GM19438 (cell line): ENCODE measurements around the gene KLHL1.

Experiments used
- ATAC-seq: cut with Tn5 transposase; IDR thresholded peaks from one replicate; pipeline ENCODE4 v1.9.1; 2021; ENCODE audit warnings: low read depth; ENCODE audit not compliant: unreplicated experiment

KLHL1 gene

DNA sequence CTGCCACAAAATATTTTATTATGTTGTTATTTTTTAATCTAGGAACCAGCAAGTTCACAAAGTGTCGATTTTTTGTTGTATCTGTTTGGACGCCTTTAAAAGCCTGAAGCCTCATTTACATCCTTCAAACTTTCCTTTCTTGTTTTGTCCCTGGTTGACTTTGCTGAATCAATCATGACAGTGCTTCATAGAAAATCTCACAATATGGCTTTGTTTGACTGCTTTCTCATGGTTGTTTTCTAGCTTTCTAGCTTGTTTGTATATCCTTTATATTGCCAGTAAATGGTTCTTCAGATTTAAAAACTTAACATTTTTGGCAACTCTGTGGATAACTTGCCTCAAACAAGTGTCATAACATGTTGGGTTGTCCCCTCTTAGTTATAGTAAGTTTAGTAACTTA is 84.7 kb downstream of the KLHL1 start:
- no peak for ATAC-seq

DNA sequence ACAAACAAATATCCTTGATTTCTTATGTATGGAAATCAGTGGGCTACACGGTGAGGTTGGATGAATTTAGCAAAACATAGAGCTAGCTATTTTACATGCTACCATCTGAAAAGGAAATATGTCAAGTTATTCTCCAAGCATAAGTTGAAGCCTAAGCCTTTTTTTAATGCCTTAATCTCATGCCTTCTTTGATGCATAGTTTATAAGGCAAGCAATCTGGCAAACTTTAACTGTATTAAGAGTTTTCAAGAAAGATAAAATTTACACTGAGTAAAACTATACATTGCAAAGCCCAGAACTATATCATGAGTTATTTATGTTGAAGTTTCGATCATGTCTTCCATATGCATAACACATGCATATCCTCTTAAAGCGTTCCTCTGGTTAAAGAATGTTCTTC is 85.6 kb downstream of the KLHL1 start:
- no peak for ATAC-seq

DNA sequence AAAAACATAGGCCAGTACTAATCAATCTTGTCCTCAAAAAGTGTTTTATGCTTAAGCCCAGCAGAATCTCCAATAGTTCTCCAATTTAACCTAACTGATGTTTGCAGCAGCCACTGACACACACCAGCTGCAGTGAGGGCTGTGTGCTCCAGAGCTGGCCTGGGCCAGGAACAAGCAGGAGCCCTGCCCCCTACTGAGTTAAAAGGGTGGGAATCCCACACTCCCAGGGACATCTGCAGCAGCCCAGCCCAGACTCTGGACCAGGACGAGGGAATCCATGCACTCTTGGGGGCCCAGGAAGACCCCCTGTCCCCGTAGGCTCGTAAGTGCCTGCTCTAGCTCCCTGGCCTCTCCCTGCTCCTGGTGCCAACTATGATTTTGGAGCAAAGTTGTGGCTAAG is 92.1 kb downstream of the KLHL1 start:
- no peak for ATAC-seq

DNA sequence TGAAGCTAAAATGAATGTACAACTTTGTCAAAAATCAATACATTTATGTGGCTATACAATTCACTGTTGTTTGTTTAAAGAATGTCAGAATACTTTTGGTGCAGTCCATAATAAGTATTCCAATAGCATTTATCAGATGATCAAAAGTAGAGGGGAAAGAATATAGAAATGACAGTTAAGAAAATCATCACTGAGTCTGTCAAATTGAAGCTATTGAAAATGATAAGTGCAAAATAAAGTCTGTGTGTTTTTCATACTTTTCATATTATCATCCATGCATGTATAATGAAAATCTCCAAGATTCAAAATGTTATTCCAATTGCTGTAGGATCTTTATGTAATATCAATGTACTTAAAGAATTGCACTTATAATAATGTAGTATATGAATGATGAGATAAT is 93.9 kb downstream of the KLHL1 start:
- no peak for ATAC-seq

DNA sequence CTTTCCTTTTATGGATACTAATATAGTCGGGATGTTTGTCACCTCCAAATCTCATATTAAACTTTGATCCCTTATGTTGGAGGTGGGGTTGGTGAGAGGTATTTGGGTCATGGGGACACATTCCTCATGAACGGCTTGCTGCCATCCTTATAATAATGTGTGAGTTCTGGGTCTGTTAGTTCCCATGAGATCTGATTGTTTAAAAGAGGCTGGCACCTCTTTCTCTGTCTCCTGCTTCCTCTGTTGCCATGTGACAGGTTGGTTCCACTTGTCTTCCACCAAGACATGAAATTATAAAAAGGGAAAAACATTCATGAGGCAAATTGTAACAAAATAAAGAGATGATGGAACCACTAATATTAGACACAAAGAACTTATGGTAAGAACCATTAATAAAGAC is 108.4 kb downstream of the KLHL1 start:
- no peak for ATAC-seq

DNA sequence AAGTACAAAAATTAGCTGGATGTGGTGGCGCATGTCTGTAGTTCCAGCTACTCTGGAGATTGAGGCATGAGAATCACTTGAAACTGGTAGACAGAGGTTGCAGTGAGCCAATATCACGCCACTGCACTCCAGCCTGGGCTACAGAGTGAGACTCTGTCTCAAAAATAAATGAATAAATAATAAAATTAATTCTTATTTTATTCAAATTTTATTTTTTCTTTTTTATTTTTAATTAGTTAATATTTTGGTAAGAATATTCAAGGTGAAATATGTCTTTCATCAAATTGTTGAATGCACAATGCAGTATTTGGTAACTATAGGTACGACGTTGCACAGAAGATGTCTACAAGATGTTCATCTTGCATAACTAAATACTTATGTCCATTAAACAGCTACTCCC is 111.2 kb downstream of the KLHL1 start:
- no peak for ATAC-seq

DNA sequence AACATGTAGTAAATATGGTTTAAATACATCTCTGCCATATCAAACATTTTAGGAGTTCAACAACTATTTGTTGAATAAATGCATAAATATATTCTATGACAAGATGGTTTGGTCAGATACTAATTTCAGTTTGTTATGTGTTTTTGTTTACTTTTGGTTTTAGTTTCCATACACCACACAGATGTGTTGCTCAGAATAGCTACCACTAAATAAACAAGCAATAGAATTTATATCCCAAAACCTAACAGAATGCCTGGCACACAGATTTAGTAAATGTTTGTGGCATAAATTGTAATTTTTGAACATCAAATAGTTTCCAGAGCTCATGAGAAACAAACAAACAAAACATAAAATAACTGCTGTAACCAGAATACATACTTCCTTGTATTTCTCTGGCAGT is 127.5 kb downstream of the KLHL1 start:
- no peak for ATAC-seq

DNA sequence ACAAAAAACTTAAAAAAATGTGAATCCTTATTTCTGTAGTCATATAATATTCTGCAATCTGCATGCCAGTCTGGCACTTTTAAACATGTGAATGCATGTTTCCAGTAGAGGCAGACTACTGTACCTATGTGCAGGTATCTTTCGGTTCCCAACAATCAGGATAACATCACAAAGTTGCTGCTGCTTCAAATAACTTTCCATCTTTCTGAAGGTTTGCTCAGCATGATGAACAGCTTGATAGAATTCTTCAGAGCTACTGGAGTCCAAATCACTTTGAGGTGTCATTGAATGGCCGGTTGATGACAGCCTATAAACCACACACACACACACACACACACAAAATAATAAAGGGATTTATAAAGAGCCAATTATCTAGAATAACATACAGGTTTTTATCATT is 132.8 kb downstream of the KLHL1 start:
- no peak for ATAC-seq

DNA sequence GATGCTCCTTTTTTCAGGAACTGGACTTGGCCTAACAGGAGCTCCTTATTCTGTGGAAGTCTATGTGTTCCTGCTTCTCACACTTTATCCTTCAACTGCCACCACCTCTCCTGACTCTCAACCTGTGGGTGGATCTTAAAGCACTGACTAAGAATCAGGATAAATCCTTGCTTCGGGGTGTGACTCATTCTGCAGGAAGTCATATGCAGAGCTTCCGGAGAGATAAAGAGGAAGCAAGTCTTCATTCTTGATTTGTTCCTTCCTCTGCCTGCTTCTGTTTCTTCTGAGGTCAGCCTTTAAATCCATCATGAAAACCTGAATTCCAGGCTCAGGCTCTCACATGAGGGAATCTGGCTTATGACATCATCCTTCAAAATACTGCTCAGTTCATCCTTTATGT is 137.7 kb downstream of the KLHL1 start:
- no peak for ATAC-seq

DNA sequence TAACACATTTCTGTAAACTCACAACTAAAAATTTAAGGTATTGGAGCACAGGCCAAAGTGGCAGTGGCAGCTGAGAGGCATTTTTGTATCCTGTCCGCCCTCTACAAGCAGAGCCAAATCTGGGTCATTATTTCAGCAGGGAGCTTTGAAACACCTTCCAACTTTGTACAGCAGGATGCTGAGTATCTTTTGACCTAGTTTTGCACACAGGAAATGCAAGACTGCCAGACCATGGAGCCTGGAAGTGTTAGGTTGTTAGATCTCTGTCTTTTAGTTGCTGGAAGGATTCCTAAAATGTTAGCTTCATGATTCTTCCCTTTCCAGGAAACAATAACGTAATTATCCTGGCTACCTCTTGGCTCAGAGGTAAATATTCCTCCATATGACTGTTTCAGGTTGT is 149.2 kb downstream of the KLHL1 start:
- no peak for ATAC-seq

DNA sequence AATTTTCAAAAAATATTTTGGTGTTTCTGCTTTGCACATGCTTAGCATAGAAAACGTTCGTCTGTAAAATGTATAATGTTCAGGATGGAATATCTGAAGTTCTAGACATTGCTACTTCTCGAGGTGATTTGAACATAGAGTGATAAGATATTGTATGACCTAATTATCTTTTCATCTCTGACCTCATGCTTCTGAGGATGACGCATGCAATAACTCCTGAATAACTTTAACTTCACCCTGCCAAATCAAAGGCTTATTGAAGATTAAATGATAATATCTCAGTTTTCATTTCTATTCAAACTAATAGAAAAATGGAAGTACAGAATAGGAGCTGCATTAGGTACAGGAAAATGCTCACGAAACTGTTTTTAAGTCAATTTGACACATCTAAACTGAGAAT is 151.4 kb downstream of the KLHL1 start:
- ATAC-seq = no peak

DNA sequence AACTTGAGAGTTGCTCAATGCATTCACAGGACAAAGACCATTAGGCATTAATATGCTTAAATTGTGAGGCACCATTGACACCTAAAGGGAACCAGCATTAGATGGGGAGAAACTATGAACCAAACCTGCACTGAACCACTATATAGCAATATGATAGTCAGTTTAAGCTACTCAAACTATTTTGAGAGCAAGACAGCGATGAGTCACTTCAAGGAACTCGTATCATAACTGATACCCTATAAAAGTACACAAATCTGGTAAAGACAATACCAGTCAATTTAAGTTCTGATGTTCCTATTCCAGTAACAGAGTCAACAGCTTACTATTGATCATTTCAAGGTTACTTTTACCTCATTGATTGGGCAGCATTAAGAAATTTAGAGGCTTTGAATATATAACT is 151.9 kb downstream of the KLHL1 start:
- no peak for ATAC-seq

DNA sequence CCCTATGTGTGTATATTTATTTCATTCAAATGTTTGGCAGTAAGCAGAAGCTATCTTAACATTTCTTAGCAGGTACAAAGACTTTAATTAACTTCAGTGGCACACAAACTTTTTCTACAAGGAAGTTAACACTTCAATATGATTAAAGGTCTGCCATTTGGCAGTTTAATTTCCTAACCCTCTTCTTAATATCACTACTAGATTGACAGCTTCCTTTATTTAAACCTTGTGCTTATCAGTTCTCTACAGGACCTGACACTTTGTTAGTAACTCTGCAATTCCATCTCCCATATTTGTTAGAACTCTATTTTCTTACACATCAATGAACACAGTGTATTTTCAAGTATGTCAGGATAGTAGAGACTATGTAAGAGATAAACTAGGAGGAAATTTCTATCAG is 153.0 kb downstream of the KLHL1 start:
- ATAC-seq = no peak

DNA sequence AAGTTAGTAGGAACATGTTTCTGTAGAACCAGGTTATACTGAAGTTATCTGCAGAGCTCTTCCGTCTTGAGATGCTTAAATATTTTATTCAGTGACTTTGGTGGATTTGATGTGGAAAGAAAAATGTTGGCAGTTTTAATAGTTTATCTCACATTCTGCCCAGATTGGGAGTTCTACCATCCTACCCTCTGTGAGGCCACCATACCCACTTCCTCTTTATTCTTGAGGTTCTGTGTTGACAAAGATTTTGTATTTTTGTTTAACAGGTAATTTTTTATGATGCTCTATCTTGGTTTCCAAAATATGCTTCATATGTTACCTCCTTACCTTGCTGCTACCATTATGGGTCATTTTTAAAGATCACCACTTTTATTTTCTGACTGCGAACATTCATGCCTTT is 156.8 kb downstream of the KLHL1 start:
- no peak for ATAC-seq

DNA sequence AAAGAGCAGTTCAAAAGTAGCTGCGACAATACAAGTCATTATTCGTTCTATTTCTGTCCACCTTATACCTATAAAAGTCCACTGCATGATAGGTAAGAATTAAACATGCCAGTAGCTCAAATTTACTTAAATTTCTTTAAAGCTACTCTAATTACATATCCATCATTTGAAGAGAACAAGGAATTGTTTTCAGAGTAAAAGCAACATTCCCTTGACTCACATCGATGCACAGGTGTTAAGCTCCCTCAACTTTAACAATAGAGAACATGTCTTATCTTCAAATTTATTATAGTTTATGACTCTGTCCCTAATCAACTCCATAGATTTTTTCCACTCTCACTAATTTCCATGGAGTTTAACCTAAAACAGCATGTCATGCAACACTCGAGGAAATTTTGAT is 158.1 kb downstream of the KLHL1 start:
- ATAC-seq = no peak

DNA sequence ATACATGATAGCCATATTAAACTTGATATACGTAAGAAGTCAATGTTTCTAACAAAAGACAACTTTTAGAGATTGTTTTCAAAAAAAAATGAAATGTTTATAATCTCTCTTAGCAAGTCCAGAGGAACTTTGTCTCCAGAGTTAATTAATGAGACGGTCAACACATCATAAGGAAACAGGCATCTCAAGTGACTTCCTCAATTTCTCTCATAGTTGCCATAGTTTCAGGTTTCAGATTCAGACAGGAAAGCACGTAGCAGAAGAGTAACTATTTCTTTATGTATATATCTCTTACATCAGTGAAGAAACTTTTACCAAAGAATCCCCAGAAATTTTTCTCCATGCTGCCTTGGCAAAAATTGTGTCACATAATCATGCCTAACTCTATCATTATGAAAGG is 160.2 kb downstream of the KLHL1 start:
- no peak for ATAC-seq

DNA sequence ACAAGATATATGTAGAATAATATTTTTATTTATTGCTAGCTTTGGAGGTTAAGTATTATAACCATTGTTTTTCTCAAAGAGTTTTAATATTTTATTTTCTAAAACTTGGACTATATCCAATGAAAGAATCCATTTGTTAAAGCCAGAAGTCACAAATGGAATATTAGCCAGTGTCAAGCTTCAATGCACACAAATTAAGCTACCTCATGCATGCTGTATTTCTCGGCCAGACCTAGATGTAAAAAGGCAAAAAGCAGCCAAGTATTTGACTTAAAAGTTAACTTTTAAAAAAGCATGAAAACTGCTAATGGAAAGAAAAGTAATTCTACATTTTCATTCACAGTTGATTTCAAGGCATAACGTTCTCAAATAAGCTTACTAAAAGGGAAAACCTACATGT is 160.7 kb downstream of the KLHL1 start:
- no peak for ATAC-seq

DNA sequence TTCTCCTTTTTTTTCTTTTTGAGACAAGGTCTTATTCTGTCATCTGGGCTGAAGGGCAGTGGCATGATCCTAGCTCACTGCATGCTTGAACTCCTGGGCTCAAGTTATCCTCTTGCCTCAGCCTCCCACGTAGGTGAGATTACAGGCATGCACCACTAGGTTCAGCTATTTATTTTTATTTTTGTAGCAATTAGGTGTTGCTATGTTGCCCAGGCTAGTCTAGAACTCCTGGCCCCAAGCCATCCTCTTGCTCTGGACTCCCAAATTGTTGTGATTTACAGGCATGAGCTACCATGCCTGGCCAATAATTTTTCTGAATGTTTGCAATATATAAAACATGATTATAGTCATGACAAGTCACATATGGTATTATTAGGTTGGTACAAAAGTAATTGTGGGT is 161.7 kb downstream of the KLHL1 start:
- no peak for ATAC-seq

DNA sequence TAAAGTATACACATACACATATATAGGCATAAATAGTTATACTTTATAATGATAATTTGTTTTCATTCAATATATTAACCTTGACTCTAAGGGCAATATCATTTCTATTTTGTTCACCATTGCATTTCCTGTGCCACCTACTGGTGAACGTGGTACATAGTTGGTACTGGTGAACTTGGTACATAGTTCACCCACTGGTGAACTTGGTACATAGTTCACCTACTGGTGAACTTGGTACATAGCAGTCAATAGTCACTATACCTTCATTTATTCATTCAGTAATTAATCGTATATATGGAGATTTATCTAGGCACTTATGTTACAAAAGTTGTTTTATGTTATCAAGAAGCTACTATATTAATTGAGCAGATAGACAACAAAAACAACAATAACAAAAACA is 173.2 kb downstream of the KLHL1 start:
- ATAC-seq = no peak

DNA sequence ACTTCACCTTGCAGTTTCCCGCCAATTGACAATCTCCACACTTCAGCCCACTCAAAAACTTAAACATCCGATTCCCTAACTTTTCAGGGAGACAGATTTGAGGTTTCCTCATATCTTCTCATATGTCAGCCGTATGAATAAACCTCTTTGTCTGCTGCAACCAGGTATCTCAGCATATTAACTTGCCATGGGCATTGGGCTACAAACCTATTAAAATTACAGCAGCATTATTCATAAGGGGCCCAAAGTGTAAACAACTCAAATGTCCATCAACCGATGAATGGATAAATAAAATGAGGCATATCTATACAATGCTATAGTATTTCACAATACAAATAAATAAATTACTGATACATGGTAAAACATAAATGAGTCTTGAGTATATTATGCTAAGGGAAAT is 180.0 kb downstream of the KLHL1 start:
- no peak for ATAC-seq

DNA sequence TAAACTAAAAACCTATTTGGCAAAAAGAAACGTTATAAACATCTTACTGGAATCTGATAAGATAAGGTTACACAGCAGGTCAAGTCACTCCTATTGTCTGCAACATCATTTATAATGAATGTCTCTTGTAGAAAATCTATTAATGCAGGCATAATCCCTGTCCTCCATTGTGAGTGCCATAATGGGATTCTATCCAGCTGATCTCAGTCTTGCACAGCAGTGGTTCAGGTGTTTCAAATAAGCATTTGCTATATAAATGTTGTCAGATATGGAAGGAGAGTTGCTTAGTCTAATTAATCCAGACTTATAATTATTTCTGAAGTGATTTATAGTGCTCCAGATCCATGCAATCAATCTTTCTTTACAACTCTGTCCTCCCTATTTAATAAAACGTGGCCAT is 187.1 kb downstream of the KLHL1 start:
- ATAC-seq = no peak

DNA sequence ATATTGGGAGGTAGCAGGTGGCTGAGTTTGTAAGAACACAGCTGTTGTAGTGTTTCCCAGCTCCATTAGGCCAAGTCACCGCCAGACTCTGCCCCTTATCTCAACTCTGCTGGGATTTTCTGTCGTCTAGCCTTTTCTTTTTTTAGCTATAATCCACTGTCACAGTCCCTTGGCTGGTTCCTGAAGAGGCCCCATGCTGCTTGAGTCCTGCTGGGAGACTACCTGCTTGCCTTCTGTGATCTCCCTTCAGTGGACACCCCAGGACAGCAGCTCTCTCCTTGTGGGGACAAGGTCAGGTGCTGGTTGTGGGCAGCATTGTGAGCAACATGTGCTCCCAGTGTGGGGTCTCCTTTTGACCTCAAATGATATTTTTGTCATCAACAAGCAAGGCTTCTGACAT is 195.6 kb downstream of the KLHL1 start:
- no peak for ATAC-seq

DNA sequence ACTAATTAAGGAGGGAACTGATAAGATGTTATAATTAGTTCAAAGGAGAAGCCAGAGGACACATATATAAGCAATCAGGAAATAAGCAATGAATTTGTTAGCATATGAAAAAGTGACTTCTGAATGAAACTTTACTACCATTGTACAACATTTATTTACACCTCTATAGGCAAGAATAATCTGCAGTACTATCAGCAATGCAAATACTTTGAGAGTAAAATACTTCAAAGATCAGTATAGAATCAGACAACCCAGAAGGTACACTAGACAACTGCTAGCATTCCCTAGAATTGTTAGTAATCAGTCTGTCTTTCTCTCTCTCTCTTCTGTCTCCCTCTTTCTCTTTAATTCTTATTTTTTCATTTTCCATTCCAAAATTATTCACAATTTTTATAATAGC is 197.5 kb downstream of the KLHL1 start:
- ATAC-seq = no peak

DNA sequence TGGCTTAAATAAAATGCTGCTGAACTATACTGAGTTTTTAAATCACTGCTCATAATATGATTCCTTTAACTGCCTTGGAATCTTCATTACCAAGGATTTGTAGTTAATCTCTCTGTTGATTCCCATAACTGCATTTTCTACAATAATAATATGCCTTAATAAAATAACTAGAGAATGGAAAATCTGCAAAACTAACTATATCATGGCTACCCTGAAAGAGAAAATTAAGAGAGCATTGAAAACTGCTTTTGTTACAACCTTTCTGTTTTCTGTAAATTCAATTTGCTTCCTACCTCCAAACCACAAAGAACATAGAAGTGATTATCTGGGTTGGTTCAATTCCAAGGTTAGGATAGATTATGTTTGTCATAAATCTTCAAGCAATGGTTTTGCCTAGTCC is 203.5 kb downstream of the KLHL1 start:
- ATAC-seq = no peak
